GM18868 (cell line): ENCODE measurements around the gene NT5C.
A peak's percentile ranks its signal among the peaks of the same experiment; 100 is the strongest.
"Not testable (repeated sequence)": the region's sequence is repeated elsewhere in the genome, so short reads cannot be mapped to it uniquely, and the experiment has no call there.

Source experiments
- ATAC-seq: cut with Tn5 transposase; IDR thresholded peaks from one replicate; pipeline ENCODE4 v1.9.1; 2021; ENCODE audit warnings: mild to moderate bottlenecking, moderate library complexity; ENCODE audit not compliant: unreplicated experiment

NT5C gene

GRCh38 chr17:75144816-75145512 lies 13.4 kb upstream of the NT5C start:
- ATAC-seq, result no peak

- no peak for ATAC-seq
Measured at GRCh38 chr17:75142236-75142971, 10.9 kb upstream of the NT5C start.

DNA sequence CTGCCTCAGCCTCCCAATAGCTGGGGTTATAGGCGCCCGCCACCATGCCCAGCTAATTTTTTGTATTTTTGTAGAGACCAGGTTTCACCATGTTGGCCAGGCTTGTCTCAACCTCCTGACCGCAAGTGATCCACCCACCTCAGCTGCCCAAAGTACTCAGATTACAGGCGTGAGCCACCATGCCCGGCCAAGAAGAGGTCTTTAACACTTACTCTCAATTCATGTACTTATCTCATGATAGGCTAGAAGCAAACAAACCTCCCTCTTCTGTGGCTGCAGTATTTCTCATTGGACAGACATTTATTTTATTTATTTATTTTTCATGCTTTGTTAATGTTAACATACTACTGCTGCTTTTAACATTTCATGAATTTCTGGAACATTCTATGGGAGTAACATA lies 7.0 kb upstream of the NT5C start:
- ATAC-seq, result no peak

GRCh38 chr17:75137762-75138161 lies 6.2 kb upstream of the NT5C start:
- ATAC-seq, result not testable (repeated sequence)

GRCh38 chr17:75135946-75136345 lies 4.4 kb upstream of the NT5C start:
- ATAC-seq, result no peak

- ATAC-seq, result no peak
Measured at GRCh38 chr17:75135452-75135851, 3.9 kb upstream of the NT5C start.

DNA sequence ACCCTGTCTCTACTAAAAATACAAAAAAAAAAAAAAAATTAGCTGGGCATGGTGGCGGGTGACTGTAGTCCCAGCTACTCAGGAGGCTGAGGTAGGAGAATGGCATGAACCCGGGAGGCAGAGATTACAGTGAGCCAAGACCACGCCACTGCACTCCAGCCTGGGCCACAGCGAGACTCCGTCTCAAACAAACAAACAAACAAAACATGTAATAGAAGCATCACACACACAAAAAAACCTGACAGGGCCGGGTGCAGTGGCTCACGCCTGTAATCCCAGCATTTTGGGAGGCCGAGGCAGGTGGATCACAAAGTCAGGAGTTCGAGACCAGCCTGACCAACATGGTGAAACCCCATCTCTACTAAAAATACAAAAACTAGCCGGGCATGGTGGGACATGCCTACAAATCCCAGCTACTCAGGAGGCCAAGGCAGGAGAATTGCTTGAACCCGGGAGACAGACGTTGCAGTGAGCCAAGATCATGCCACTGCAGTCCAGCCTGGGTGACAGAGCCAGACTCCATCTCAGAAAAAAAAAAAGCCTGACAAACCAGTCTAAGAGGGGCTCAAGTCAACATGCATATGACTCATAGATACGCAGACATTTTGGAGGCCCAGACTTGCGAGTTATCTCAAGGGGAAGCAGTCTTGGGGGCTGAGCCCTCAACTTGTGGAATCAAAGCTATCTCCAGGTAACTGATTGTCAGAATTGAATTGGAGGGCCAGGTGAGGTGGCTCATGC lies 2.2 kb upstream of the NT5C start:
- ATAC-seq, result not testable (repeated sequence)

- ATAC-seq, result no peak
Measured at GRCh38 chr17:75133001-75133400, 1.5 kb upstream of the NT5C start.

- not testable (repeated sequence) for ATAC-seq
Measured at GRCh38 chr17:75132018-75133000, 767 bp upstream of the NT5C start.

GRCh38 chr17:75130632-75131277 lies 787 bp downstream of the NT5C start:
- ATAC-seq, result peak; percentile 15

- no peak for ATAC-seq
Measured at GRCh38 chr17:75130059-75130631, 1.4 kb downstream of the NT5C start.

- ATAC-seq, result no peak
Measured at GRCh38 chr17:75129576-75129975, 2.0 kb downstream of the NT5C start.

DNA sequence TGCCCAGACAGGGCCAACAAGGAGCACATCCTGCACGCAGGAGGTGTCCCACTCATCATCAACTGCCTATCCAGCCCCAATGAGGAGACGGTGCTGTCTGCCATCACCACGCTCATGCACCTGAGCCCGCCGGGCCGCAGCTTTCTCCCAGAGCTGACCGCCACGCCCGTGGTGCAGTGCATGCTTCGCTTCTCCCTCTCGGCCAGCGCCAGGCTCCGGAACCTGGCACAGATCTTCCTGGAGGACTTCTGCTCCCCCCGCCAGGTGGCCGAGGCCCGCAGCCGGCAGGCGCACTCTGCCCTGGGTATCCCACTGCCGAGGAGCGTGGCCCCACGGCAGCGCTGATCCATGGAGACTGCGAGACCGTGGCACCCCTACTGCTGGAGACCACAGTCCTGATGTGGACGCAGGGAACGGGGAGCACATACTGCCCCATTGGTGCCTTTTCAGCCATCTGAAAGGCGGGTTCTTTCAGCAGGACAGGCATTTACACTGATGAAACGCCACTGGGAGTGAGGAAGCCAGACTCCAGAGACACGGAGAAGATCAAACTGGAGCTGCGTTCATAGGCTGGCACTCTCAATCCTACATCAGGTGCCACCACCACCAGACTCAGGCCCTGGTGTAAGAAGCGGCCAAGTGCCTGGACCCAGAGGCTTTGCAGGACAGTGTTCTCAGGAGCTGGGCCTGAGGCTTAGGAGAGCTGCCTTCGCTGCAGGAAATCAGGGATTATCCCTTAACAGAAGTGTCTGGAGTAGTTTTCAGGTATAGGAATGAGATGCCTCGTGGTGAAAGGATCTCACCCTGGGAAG lies 2.6 kb downstream of the NT5C start:
- ATAC-seq, result no peak

DNA sequence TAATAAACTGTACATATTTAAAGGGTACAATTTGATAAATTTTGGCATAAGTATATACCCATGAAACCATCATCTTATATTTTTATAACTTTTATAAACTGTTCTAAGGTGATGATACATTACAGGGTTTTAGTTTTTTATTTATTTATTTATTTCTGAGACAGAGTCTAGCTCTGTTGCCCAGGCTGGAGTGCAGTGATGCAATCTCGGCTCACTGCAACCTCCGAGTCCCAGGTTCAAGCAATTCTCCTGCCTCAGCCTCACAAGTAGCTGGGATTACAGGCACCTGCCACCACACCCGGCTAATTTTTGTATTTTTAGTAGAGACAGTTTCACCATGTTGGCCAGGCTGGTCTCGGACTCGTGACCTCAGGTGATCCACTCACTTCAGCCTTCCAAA lies 3.6 kb downstream of the NT5C start:
- not testable (repeated sequence) for ATAC-seq

- no peak for ATAC-seq
Measured at GRCh38 chr17:75126954-75127353, 4.6 kb downstream of the NT5C start.

DNA sequence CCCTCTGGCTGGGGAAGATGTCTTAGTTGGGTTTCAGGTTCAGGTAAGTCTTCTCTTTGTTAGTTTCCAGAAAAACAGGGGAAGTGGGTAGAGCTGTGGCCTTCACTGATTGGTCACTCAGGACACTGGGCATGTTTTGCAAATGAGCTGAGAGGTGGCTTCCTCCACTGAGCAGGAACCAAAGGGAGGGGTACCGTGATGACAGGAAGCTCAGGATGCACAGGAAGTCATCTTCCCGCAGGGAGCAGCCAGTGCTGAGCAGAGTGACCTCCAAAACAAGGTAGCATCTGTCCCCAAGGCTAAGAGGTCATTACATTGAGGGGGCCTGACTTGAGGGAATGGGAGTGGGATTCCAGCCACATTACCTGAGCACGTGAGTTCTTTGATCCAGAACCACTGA lies 5.6 kb downstream of the NT5C start:
- ATAC-seq, result no peak

DNA sequence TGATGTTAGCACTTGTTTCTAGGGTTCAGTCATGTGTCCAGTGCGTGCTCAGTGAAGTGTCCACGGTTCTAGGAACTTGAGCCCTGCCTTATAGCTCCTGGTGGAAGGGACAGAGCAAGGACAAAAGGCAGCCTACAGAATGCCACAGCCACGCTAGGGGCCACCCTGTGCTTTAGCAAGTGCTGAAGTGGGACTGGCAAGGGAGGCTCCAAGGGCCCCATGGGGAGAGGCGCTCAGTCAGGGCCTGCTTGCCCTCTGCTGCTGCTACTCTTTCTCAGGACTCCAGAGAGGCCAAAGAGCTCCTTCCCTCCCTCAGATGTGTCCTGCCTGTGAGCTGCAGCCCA lies 6.8 kb downstream of the NT5C start:
- ATAC-seq, result no peak

- ATAC-seq, result no peak
Measured at GRCh38 chr17:75124041-75124818, 7.3 kb downstream of the NT5C start.
